Uterus (tissue), 2 donors: ENCODE results near the gene CACNA2D1.

Source experiments
- CTCF ChIP-seq, 4 experiments: fragments of 200-600 bp in 2 of 4; fragments of 450-650 bp in 2 of 4; sonication (generic) in 2 of 4; IDR thresholded peaks; one replicate each; pipeline ENCODE4 v1.5.1; 2016 to 2019; ENCODE audit warnings: antibody characterized with exemption in 4 of 4, mild to moderate bottlenecking in 2 of 4, moderate library complexity in 1 of 4
- POLR2A ChIP-seq, 2 donors: fragments of 450-650 bp; IDR thresholded peaks; one replicate each; pipeline ENCODE4 v1.6.1; 2016; ENCODE audit warnings: antibody characterized with exemption in 2 of 2, mild to moderate bottlenecking in 1 of 2, moderate library complexity in 1 of 2

- TF ChIP-seq CTCF (IDR thresholded peaks at IDR 0.05) = no peak
- TF ChIP-seq POLR2A (IDR thresholded peaks at IDR 0.05) = no peak
Measured at GRCh38 chr7:82110146-82110840, 333.3 kb downstream of the CACNA2D1 start.
